ENCODE measurements around the gene THAP11.

DNA sequence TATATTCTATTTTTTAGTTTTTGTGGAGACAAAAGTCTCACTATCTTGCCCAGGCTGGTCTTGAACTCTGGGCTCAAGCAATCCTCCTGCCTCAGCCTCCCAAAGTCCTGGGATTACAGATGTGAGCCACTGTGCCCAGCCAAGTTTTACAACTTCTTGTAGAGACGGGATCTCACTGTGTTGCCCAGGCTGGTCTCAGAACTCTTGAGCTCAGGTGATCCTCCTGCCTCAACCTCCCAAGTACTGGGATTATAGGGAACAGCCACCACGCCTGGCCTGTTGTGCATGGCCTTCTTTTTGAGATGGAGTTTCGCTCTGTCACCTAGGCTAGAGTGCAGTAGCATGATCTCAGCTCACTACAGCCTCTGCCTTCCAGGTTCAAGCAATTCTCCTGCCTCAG lies 11.6 kb downstream of the THAP11 start:
- TF ChIP-seq, protein P1, sequence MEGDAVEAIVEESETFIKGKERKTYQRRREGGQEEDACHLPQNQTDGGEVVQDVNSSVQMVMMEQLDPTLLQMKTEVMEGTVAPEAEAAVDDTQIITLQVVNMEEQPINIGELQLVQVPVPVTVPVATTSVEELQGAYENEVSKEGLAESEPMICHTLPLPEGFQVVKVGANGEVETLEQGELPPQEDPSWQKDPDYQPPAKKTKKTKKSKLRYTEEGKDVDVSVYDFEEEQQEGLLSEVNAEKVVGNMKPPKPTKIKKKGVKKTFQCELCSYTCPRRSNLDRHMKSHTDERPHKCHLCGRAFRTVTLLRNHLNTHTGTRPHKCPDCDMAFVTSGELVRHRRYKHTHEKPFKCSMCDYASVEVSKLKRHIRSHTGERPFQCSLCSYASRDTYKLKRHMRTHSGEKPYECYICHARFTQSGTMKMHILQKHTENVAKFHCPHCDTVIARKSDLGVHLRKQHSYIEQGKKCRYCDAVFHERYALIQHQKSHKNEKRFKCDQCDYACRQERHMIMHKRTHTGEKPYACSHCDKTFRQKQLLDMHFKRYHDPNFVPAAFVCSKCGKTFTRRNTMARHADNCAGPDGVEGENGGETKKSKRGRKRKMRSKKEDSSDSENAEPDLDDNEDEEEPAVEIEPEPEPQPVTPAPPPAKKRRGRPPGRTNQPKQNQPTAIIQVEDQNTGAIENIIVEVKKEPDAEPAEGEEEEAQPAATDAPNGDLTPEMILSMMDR (conservative IDR thresholded peaks at IDR 0.05 in 1 of 2, IDR thresholded peaks at IDR 0.05 in 1 of 2; ENCODE audit: extremely low read depth in 1 of 2, insufficient read depth in 1 of 2, low read depth in 1 of 2, low read length in 2 of 2) = no peak
- TF ChIP-seq EZH2 (IDR thresholded peaks at IDR 0.05; ENCODE audit: borderline replicate concordance, low read length) = no peak

Data from mammary epithelial cell (primary cell).